ENCODE results near the gene LRMDA. TPM values are rescaled to one million over a fixed set of nuclear protein-coding genes. Genes with fewer than 3 reads are reported as not detected.

LRMDA gene
- total RNA-seq, 1 experiment from 2014 or later: 0.24 TPM

DNA sequence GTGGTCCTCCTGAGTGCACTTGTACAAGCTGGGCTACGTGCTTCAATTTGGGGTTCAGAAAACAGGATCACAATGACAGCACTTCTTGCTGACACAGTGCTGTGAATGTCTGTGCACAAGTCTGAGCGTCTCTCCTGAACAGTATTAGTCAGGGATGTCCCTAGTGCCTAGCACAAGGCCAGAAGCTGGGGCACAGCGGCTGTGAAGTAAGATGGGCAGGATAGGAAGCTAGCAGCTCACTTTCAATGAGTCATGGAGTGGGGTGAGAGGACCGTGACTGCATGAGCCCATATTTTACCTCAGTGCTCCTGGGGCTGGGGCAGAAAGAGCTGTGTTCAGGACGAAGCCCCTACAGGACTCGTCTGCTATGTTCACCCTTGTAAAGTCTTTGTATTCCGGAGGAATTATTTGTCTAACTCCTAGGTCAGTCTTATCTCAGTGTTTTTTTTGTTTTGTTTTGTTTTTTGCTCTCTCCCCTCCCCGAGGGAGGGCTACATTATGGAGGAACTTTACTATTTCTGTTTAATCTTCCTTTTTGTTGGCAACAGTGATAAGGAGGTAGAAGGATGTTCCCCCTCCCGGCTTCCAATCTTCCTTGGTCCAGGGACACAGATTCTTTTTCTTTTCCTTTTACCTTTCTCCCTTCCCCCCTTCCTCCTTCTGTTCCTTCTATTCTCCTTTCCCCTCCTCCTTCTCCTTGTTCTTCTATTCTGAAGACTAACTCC, 2.8 kb upstream of the LRMDA start:
- H3K27ac ChIP-seq: no peak overlapping the region
- no peaks in the 10 kb centered on the region for H3K9me3 ChIP-seq (replicated peaks)
- H3K4me1 ChIP-seq: peaks cover 10% of the 10 kb centered on the region
- no peaks in the 10 kb centered on the region for H3K36me3 ChIP-seq
- H3K27me3 ChIP-seq: no peaks in the 10 kb centered on the region
- H3K4me3 ChIP-seq: no peak overlapping the region
- DNase-seq: peak in 1 of 2 experiments; percentile 19

DNA sequence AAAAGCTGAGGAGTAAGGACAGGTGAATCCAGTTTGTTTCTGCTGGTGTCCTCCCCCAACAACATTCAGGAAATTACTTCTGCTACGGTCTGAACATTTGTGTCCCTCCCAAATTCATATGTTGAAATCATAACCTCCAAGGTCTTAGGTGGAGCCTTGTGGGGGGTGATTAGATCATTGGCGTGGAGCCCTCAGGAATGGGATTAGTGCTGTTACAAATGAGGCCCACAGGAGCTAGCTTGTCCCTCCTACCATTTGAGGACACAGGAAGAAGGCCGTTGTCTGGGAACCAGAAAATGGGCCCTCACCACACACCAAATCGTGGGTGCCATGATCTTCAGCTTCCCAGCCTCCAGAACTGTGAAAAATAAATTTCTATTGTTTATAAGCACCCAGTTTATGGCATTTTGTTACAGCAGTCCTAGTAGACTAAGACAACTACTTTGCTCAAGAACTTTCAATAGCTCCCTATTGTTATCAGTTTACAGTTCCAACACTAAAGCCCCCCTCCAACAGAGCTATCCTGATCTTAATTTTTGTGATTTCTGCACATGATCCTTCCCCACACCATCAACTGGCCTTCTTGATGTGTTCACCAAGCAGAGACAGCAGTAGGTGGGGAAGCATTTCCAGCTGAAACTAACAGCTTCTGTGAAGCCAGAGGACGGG, 2.1 kb upstream of the LRMDA start:
- Histone ChIP-seq H3K4me1 (peaks cover 10% of the 10 kb centered on the region), H3K9me3 (replicated peaks) (no peaks in the 10 kb centered on the region), H3K27ac (no peak overlapping the region), H3K36me3 (no peaks in the 10 kb centered on the region), H3K4me3 (no peak overlapping the region), H3K27me3 (no peaks in the 10 kb centered on the region)
- no peak for DNase-seq

DNA sequence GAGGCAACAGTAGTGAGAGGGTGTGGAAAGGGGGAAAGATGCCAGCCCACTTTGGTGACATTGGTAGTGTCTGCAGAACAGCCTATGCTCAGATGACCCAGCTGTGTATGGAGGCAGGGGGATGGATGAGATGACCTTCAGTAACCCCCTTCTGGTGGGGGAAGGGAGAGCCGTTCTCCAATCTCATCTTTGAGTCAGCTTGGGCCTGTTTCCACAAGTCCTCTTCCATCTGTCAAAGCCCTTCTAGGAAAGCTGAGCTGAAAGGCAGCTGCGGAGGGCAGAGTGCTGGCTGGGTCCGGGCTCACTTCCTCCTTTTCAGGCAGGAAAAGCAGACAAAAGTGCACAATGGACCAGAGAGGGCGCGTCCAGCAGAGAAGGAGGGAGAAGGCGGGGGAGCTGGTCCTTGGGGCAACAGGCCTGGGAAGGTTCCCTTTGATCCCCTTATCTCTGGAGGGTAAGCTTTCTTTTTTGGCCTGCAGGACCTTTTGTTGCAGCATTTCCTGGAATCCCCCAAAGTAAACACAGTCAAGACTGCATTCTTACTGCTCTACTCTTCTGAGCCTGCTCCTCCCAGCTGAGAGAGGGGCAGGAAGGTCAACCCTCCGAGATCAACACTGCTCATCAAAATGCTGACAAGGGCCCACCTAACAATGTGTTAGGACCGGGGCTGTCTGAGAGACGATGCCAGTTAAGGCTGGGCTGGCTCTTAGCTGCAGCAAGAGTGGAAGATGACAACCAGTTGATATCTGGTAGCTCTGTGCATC, 1.2 kb upstream of the LRMDA start:
- Histone ChIP-seq H3K27me3 (no peaks in the 10 kb centered on the region), H3K4me1 (peaks cover 10% of the 10 kb centered on the region), H3K27ac (0 out of 2 replicates have a peak overlapping the region, but pooled peaks have one; percentile 16)

DNA sequence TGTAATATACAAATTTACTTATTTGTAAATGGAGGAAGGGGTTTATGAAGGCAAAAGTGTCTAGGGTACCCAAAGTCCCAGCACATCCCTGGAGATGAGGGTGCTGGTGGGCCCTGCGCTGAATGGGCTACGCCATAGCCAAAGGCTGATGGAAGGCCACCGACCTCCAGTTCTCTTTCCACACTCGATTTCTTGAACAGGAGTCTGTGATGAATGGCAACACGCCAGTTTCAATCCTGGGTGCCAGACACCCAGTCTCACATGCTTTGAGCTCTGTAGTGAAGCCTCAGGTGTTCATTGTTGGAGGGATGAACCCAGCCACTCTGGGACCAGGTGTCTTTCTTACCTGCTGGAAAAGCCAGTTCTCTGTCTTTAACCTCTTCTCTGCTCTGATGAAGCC, 752 bp downstream of the LRMDA start:
- no peak overlapping the region for H3K4me3 ChIP-seq
- H3K36me3 ChIP-seq: no peaks in the 10 kb centered on the region
- H3K4me1 ChIP-seq: peaks cover 10% of the 10 kb centered on the region
- no peak overlapping the region for H3K27ac ChIP-seq
- no peaks in the 10 kb centered on the region for H3K27me3 ChIP-seq
- no peak for DNase-seq
- no peaks in the 10 kb centered on the region for H3K9me3 ChIP-seq (replicated peaks)

More for the DNA sequence above, 1.2 kb upstream of the LRMDA start:
- peak; percentile 62 to 66 for DNase-seq
- no peaks in the 10 kb centered on the region for H3K36me3 ChIP-seq
- H3K4me3 ChIP-seq: no peak overlapping the region
- H3K9me3 ChIP-seq (replicated peaks): no peaks in the 10 kb centered on the region

DNA sequence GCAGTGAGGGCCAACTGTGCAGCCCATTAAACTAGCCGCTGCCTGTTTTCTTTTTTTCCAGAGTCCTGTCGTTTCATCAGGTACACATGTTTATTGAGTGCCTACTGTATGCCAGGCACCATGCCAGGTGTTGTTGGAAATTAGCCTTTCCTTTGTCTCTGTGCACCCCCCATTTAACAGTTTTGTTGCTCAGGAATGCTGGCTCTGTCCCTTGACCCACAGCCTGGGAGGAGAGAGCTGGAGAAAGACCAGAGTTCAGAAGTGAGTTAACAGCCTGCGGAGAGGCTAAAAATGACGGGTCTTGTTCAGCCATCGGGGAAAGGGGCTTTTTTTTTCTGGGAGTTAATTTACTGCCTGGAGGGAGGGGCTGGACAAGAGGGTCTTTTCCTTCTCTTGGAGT, 1.3 kb downstream of the LRMDA start:
- Histone ChIP-seq H3K4me1 (peaks cover 10% of the 10 kb centered on the region), H3K36me3 (no peaks in the 10 kb centered on the region), H3K27me3 (no peaks in the 10 kb centered on the region), H3K4me3 (no peak overlapping the region), H3K27ac (no peak overlapping the region), H3K9me3 (replicated peaks) (no peaks in the 10 kb centered on the region)
- no peak for DNase-seq

DNA sequence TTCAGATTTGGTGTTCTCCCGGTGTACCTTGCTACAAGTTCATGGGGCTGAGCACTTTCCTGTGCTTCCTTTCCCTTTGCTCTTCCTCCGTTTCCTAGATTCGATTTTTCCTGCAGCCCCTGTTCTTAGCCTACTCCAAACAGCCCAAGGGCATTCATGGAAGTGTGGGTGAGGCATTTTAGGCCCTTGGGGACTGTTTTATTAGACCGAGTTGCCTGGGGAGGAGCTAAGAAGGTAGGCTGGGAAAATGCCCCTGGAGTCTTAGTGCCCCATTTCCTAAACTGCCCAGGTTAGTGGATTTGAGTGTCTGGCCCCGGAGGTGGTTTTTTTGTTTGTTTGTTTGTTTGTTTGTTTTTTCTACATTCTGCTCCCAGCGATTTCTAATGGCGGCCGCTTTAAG, 1.8 kb downstream of the LRMDA start:
- Histone ChIP-seq H3K36me3 (no peaks in the 10 kb centered on the region), H3K27ac (no peak overlapping the region), H3K9me3 (replicated peaks) (no peaks in the 10 kb centered on the region), H3K4me3 (no peak overlapping the region), H3K27me3 (no peaks in the 10 kb centered on the region), H3K4me1 (peaks cover 10% of the 10 kb centered on the region)
- DNase-seq: no peak

DNA sequence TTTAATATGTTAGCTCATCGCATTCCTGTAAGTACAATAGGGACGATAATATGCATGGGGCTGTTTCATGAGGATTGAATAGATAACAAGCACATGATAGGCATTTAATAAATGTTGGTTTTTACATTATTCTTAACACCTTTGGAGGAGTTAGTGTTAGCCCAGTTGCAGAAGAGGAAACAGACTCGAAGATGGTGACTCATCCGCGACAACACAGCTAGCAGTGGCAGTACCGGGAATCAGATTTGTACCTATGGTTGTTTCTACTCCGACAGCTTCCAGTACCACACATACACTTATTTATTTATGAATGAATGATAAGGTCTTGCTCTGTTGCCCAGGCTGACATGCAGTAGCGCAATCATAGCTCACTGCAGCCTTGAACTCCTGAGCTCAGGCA, 2.9 kb downstream of the LRMDA start:
- no peaks in the 10 kb centered on the region for H3K27me3 ChIP-seq
- DNase-seq: no peak
- no peaks in the 10 kb centered on the region for H3K9me3 ChIP-seq (replicated peaks)
- H3K36me3 ChIP-seq: no peaks in the 10 kb centered on the region
- H3K4me3 ChIP-seq: no peak overlapping the region
- H3K4me1 ChIP-seq: peaks cover 10% of the 10 kb centered on the region
- H3K27ac ChIP-seq: no peak overlapping the region

DNA sequence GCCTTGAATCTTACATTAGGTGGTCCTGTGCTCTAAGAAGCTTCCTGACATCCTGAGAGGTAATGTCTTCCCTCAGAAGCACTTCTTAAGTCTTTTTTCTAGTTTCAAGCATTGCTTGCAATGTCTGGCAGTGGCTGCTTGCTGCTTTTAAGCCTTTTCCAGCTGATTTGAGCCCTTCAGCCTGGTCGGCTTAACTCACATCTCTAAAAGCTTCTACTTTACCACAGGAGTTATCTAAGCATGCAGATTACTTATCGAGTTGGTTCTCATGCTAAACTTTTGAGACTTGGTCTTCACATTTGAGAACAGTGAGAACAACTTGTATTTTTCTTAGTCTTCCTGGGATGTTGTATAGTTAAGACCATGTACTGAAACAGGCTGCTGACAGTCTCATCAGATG, 3.9 kb downstream of the LRMDA start:
- DNase-seq: no peak
- Histone ChIP-seq H3K4me1 (peaks cover 3% of the 10 kb centered on the region; the same call in 1 of the 2 replicates), H3K4me3 (no peak overlapping the region), H3K27me3 (no peaks in the 10 kb centered on the region), H3K9me3 (replicated peaks) (no peaks in the 10 kb centered on the region), H3K27ac (no peak overlapping the region), H3K36me3 (no peaks in the 10 kb centered on the region)

DNA sequence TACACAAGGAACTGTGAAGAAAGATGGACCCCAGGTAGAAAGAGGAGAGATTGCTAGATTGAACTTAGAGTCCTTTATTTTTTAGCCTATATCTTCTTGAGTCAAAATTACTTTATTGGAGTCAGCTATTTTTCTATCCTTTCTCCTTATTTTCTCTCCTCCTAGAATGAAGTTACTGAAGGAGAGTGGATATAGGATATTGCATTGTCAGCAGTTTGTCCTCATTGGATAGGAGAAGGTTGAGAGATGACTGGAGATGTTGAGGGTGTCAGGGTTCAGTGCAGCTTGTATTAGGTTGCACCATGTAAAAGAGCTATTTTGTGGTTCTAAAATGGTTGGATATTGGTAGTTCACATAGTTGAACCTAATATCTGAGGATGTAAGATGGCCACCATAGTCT, 5.5 kb downstream of the LRMDA start:
- DNase-seq: no peak
- Histone ChIP-seq H3K27ac (no peak overlapping the region), H3K4me1 (no peaks in the 10 kb centered on the region), H3K4me3 (no peak overlapping the region), H3K36me3 (no peaks in the 10 kb centered on the region), H3K9me3 (replicated peaks) (no peaks in the 10 kb centered on the region), H3K27me3 (no peaks in the 10 kb centered on the region)

DNA sequence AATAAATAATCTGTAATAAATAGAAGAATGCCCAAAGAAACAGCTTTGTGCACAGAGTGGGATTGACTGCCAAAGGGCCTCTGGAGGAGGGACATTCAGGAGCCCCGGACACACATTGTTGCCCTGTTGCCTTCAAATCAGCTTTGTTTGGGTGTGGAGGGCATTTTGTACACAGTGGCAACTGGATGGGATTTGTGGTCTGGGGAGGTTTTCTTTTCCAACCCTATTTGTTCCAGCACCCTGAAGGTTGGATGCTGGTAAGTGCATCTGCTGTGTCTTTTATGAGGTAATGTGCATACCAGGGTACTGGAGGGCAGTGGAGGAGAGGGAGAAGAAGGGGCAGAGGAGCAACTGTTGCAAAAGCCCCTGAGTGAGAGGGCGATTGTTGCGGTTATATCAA, 6.3 kb downstream of the LRMDA start:
- H3K27ac ChIP-seq: no peak overlapping the region
- no peaks in the 10 kb centered on the region for H3K27me3 ChIP-seq
- peak in 1 of 2 experiments; percentile 20 for DNase-seq
- H3K9me3 ChIP-seq (replicated peaks): no peaks in the 10 kb centered on the region
- H3K4me3 ChIP-seq: no peak overlapping the region
- no peaks in the 10 kb centered on the region for H3K4me1 ChIP-seq
- H3K36me3 ChIP-seq: no peaks in the 10 kb centered on the region

DNA sequence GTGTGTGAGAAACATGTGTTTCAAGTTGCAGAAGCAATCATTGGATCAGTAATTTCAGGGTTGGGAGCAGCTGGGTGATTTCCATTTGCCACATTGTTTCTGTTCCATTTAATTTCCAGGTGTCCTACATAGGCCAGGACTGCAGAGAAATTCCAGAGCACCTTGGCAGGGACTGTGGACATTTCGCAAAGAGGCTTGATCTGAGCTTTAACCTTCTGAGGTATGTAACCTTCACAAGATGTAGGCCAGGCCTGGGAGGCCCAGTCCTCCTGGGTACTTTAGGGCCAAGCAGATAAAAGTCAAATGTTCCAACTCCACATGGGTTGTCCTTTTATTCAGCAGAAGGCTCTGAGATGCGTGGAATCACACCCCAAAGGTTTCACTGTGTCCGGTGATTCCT, 6.9 kb downstream of the LRMDA start:
- Histone ChIP-seq H3K27ac (no peak overlapping the region), H3K4me1 (no peaks in the 10 kb centered on the region), H3K9me3 (replicated peaks) (no peaks in the 10 kb centered on the region; the same call in 1 of the 2 replicates), H3K36me3 (no peaks in the 10 kb centered on the region), H3K4me3 (no peak overlapping the region), H3K27me3 (no peaks in the 10 kb centered on the region)
- DNase-seq: no peak

DNA sequence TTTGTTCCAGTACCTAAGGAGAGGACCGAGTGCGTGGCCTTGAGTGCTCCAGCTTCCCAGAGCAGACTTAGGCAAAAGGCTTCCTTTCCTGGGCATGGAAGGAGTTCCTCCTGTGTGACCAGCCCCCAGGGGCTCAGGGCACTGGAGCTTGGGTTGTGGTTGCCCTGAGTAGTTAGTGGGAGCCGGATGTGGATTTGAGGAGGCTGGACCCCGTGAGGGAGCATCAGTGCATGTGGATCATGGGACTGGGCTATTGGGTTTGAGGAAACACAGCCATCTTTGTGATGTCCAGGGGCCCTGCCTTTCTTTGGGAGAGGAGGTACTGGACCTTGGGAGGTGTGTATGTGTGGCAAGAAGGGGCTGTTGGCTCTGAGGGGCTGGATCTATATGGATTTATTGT, 8.4 kb downstream of the LRMDA start:
- Histone ChIP-seq H3K27ac (no peak overlapping the region), H3K4me3 (no peak overlapping the region), H3K4me1 (no peaks in the 10 kb centered on the region), H3K9me3 (replicated peaks) (no peaks in the 10 kb centered on the region; the same call in 1 of the 2 replicates), H3K36me3 (no peaks in the 10 kb centered on the region), H3K27me3 (no peaks in the 10 kb centered on the region)
- no peak for DNase-seq

DNA sequence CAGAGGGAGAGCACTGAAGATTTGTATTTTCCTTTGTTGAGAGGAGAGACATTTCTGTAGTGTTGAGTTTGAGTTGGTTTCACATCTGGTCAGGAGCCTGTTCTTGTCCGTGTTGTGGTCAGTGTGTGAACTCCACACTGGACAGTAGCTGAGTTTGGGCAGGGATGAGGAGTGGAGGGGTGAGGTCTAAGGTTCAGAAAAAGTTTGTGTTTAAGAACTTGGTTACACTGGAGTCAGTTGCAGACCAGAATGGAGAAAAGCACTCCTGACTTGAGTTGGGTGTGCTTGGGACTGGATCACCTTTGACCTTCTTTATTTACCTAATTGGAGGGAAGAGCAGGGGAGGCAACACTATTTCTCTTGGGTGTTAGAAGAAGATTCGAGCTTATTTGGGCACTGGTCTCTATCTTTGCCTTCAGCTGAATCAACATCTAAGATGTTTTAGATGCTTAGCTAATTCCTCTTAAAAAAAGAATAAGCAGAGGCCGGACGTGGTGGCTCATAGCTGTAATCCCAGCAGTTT, 8.9 kb downstream of the LRMDA start:
- H3K36me3 ChIP-seq: no peaks in the 10 kb centered on the region
- H3K9me3 ChIP-seq (replicated peaks): no peaks in the 10 kb centered on the region; the same call in 1 of the 2 replicates
- DNase-seq: no peak
- H3K4me3 ChIP-seq: no peak overlapping the region
- H3K27ac ChIP-seq: no peak overlapping the region
- H3K27me3 ChIP-seq: no peaks in the 10 kb centered on the region
- H3K4me1 ChIP-seq: no peaks in the 10 kb centered on the region

DNA sequence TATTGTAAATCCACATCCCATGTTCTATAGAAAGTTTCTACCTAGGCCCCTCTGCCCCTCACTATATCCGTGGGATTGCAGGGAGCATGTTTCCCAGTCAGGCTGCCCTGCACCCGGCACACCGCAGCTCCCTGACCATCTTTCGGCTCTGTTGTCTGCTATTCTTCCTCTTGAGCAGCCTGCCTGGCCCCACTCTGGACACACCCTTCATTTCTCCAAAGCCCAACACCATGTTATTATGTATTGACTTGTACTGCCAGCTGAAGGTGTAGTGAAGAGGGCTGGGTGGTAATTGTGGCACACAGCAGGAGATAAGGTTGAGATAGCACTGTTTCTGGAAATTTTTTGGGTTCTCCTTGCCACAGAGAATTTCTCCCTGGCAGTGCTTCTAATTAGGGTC, 9.8 kb downstream of the LRMDA start:
- no peak overlapping the region for H3K4me3 ChIP-seq
- H3K27ac ChIP-seq: no peak overlapping the region
- no peak for DNase-seq
- no peaks in the 10 kb centered on the region; the same call in 1 of the 2 replicates for H3K9me3 ChIP-seq (replicated peaks)
- H3K36me3 ChIP-seq: no peaks in the 10 kb centered on the region
- no peaks in the 10 kb centered on the region for H3K27me3 ChIP-seq
- no peaks in the 10 kb centered on the region for H3K4me1 ChIP-seq

DNA sequence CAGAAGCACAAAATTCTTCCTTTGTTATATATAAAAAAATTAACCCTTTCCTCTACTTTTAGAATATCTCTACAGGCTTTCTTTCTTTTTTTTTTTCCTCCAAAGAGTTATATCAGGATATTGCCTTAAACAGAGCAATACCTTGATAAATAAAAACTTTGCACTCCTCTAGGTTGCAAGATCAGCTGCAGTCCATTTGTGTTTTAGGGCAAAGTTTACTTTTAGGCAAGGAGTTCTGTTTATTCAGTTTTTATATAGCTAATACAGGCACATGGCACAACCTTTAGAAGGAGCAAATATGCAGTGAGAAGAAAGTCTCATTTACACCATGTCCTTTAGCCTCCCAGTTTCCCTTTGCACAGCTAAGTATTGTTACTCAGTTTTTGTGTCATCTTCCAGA, 10.3 kb downstream of the LRMDA start:
- Histone ChIP-seq H3K9me3 (replicated peaks) (no peaks in the 10 kb centered on the region; the same call in 1 of the 2 replicates), H3K27me3 (no peaks in the 10 kb centered on the region), H3K27ac (no peak overlapping the region), H3K4me3 (no peak overlapping the region), H3K4me1 (no peaks in the 10 kb centered on the region), H3K36me3 (no peaks in the 10 kb centered on the region)
- no peak for DNase-seq

All from SJCRH30 (cell line).